ENCODE results near the gene CERK.

The CERK gene

GRCh38 chr22:46723882-46724281 is 14.2 kb downstream of the CERK start:
- no peak for TF ChIP-seq CTCF (IDR thresholded peaks at IDR 0.05)

- TF ChIP-seq CTCF (IDR thresholded peaks at IDR 0.05), result no peak
Measured at GRCh38 chr22:46721501-46722085, 16.5 kb downstream of the CERK start.

- no peak for TF ChIP-seq CTCF (IDR thresholded peaks at IDR 0.05)
Measured at GRCh38 chr22:46719921-46720320, 18.1 kb downstream of the CERK start.

- no peak for TF ChIP-seq CTCF (IDR thresholded peaks at IDR 0.05)
Measured at GRCh38 chr22:46714550-46714949, 23.5 kb downstream of the CERK start.

GRCh38 chr22:46712288-46712687 is 25.8 kb downstream of the CERK start:
- no peak for TF ChIP-seq CTCF (IDR thresholded peaks at IDR 0.05)

GRCh38 chr22:46710806-46711205 is 27.2 kb downstream of the CERK start:
- TF ChIP-seq CTCF (IDR thresholded peaks at IDR 0.05), result no peak

GRCh38 chr22:46708766-46709330 is 29.2 kb downstream of the CERK start:
- no peak for TF ChIP-seq CTCF (IDR thresholded peaks at IDR 0.05)
